ENCODE data around the gene SEPTIN10.

- TF ChIP-seq POLR2A (IDR thresholded peaks at IDR 0.05) (no peak), CTCF (IDR thresholded peaks at IDR 0.05) (no peak)
Measured at GRCh38 chr2:109529532-109530449, 84.0 kb downstream of the SEPTIN10 start.

Measured in body of pancreas (tissue), 4 donors.